Activated naive CD8-positive, alpha-beta T cell treated with anti-CD3 and anti-CD28 coated beads, Interleukin-2, amount 10 ng/mL, durations not matched to agents 7 days and 5 days (primary cell): Measurements from ENCODE around the gene GABBR2. TPM values are rescaled to one million over a fixed set of nuclear protein-coding genes. Genes with fewer than 3 reads are reported as not detected.

Source experiments
- ATAC-seq: fragments of 150-1000 bp; cut with Tn5 transposase; one replicate; pipeline ENCODE4 v1.10.0; 2021; ENCODE audit warnings: low read depth, moderate library complexity
- POLR2A ChIA-PET: fragments of 350-600 bp; sonication (Branson Sonifier 250); formaldehyde crosslinking; loops from one replicate; lab custom pipeline; 2021; ENCODE audit warnings: antibody characterized with exemption; lab: Charles Lee
- DNase-seq: peaks from one replicate; pipeline ENCODE4 v3.0.0; 2021
- H3K27ac Mint-ChIP-seq: one replicate; pipeline ENCODE4 v1.8.0; 2022; ENCODE audit warnings: mild to moderate bottlenecking, mixed read lengths
- H3K27me3 Mint-ChIP-seq: one replicate; pipeline ENCODE4 v1.8.0; 2022; ENCODE audit warnings: mild to moderate bottlenecking, moderate library complexity, mixed read lengths
- H3K36me3 Mint-ChIP-seq: one replicate; pipeline ENCODE4 v1.8.0; 2021; ENCODE audit warnings: mild to moderate bottlenecking, mixed read lengths
- H3K4me1 Mint-ChIP-seq: one replicate; pipeline ENCODE4 v1.8.0; 2021; ENCODE audit warnings: mixed read lengths
- H3K4me3 Mint-ChIP-seq: one replicate; pipeline ENCODE4 v1.8.0; 2022; ENCODE audit warnings: mild to moderate bottlenecking, moderate library complexity, mixed read lengths
- H3K9me3 Mint-ChIP-seq: one replicate; pipeline ENCODE4 v1.8.0; 2021; ENCODE audit warnings: mixed read lengths
- total RNA-seq, 2 experiments: library from RNA; stranded (reverse); gene quantifications; one replicate each; pipeline ENCODE4 v1.2.3, GENCODE V29; 2021

Gene GABBR2
- total RNA-seq, result not detected

GRCh38 chr9:98708933-98709911 lies at the start of gene GABBR2:
GABBR2 (minus strand) TSS chr9:98708935; CDS start chr9:98708737, 198 bp downstream.
- no peaks in the 10 kb centered on the region for H3K36me3 Mint-ChIP-seq
- ATAC-seq (no peak), DNase-seq (no peak)
- H3K9me3 Mint-ChIP-seq, result no peaks in the 10 kb centered on the region
- H3K4me1 Mint-ChIP-seq, result no peaks in the 10 kb centered on the region
- POLR2A ChIA-PET, result no interaction called here
- H3K27me3 Mint-ChIP-seq, result peaks cover 73% of the 10 kb centered on the region
- H3K4me3 Mint-ChIP-seq, result no peak within 1 kb of the TSS
- H3K27ac Mint-ChIP-seq, result no peak within 1 kb of the TSS

DNA sequence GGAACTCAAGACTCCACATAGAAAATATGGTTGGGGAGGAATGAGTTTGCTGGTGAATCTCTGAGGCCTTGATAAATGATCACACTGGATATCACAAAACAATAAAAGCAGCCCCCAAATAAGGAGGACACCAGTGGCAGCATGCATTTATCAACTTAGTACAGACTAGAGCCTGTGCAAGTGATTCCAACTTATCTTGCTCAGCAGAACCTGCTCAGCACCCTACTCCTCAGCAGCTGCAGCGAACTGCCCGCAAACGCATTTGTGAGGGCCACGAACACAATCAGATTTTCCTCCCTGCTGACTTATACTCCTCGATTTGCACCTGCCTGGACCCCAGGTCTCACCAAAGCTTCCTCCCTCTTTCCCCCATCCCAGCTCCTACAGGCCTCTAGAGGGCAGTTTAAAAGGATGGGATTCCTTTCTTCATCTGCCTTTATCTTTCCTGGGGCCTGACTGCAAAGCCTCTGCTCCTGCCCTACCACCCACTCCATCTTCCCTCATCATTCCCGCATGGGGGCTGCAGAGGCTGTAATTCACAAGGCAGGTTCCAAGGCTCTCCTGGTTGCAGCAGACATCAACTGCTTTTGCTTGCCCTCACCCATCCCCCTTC lies 46.4 kb upstream of the GABBR2 start:
- H3K36me3 Mint-ChIP-seq, result peaks cover 11% of the 10 kb centered on the region
- H3K4me3 Mint-ChIP-seq, result no peak overlapping the region
- POLR2A ChIA-PET, result no interaction called here
- H3K27me3 Mint-ChIP-seq, result no peaks in the 10 kb centered on the region
- DNase-seq (no peak), ATAC-seq (no peak)
- H3K4me1 Mint-ChIP-seq, result no peaks in the 10 kb centered on the region
- peaks cover 4% of the 10 kb centered on the region for H3K9me3 Mint-ChIP-seq
- no peak overlapping the region for H3K27ac Mint-ChIP-seq

GRCh38 chr9:98751210-98751609 lies 42.5 kb upstream of the GABBR2 start:
- POLR2A ChIA-PET, result no interaction called here
- H3K27me3 Mint-ChIP-seq, result no peaks in the 10 kb centered on the region
- no peak overlapping the region for H3K27ac Mint-ChIP-seq
- H3K9me3 Mint-ChIP-seq, result no peaks in the 10 kb centered on the region
- DNase-seq (no peak), ATAC-seq (no peak)
- H3K4me1 Mint-ChIP-seq, result no peaks in the 10 kb centered on the region
- H3K4me3 Mint-ChIP-seq, result no peak overlapping the region
- peaks cover 7% of the 10 kb centered on the region for H3K36me3 Mint-ChIP-seq

GRCh38 chr9:98750364-98751060 lies 41.8 kb upstream of the GABBR2 start:
- no peak for ATAC-seq
- Mint-ChIP-seq H3K9me3 (no peaks in the 10 kb centered on the region), H3K36me3 (peaks cover 7% of the 10 kb centered on the region), H3K27me3 (no peaks in the 10 kb centered on the region), H3K4me1 (no peaks in the 10 kb centered on the region), H3K4me3 (no peak overlapping the region), H3K27ac (no peak overlapping the region)
- POLR2A ChIA-PET, result no interaction called here
- no peak for DNase-seq

- Mint-ChIP-seq H3K4me1 (no peaks in the 10 kb centered on the region), H3K36me3 (peaks cover 4% of the 10 kb centered on the region), H3K27ac (no peak overlapping the region), H3K9me3 (no peaks in the 10 kb centered on the region), H3K4me3 (no peak overlapping the region), H3K27me3 (no peaks in the 10 kb centered on the region)
- ATAC-seq (no peak), DNase-seq (no peak)
- POLR2A ChIA-PET, result no interaction called here
These were observed 38.7 kb upstream of the GABBR2 start for GRCh38 chr9:98747476-98747875.

GRCh38 chr9:98745470-98745869 lies 36.7 kb upstream of the GABBR2 start:
- no peak overlapping the region for H3K27ac Mint-ChIP-seq
- H3K36me3 Mint-ChIP-seq, result peaks cover 4% of the 10 kb centered on the region
- no peaks in the 10 kb centered on the region for H3K4me1 Mint-ChIP-seq
- no peaks in the 10 kb centered on the region for H3K27me3 Mint-ChIP-seq
- ATAC-seq, result no peak
- POLR2A ChIA-PET, result no interaction called here
- H3K4me3 Mint-ChIP-seq, result no peak overlapping the region
- no peak for DNase-seq
- H3K9me3 Mint-ChIP-seq, result no peaks in the 10 kb centered on the region

GRCh38 chr9:98743818-98744611 lies 35.3 kb upstream of the GABBR2 start:
- H3K36me3 Mint-ChIP-seq, result peaks cover under 1% of the 10 kb centered on the region
- ATAC-seq, result no peak

GRCh38 chr9:98743329-98743728 lies 34.6 kb upstream of the GABBR2 start:
- H3K36me3 Mint-ChIP-seq, result peaks cover 5% of the 10 kb centered on the region

More at GRCh38 chr9:98743818-98744611, 35.3 kb upstream of the GABBR2 start:
- Mint-ChIP-seq H3K27me3 (no peaks in the 10 kb centered on the region), H3K27ac (no peak overlapping the region), H3K4me1 (no peaks in the 10 kb centered on the region), H3K4me3 (no peak overlapping the region), H3K9me3 (no peaks in the 10 kb centered on the region)
- DNase-seq, result no peak
- POLR2A ChIA-PET, result no interaction called here

DNA sequence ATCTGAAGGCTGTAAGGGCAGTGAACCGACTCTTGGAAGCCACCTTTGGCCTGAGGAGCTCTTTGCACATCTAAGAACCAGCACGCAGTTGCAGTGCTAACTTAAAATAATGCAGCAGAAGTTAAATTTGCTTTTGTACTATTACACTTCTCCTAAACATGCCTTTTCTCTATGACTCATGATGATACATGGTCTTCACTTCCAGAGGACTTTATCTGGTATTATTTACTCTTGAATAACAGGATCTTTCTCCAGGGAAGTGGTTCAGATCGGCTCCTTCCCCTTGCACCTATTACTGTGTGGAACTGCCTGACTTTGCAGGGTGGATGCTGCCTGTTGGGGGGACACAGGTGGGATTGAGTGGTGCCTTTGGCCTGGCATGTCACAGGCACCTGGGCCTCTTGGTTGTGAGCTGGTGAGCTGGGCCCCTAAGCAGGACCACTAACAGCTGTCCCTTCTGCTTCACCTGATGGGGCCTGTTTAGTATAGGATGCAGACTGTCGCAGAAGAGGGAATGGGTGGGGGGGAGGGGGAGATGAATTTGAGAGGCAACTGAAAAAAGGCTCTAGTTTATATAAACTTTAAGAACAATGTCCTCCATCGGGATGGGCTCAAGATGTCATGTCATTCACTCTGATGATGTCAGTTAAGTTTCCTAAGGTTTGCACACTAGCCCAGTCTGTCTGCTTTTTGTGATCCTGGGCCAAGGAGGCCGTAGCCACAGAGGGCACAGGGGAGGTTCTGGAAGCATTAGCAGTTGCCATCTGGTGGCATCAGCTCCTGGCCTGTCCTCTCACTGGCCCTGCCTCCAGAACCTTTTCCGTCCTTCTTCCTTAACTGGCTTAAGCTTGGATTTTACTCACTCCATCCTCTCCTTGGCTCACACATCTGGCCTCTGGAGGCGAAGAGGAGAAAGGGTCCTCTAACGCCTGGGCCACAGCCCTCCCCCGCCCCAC lies 33.9 kb upstream of the GABBR2 start:
- ATAC-seq, result no peak
- no peak for DNase-seq
- H3K27ac Mint-ChIP-seq, result no peak overlapping the region
- no peak overlapping the region for H3K4me3 Mint-ChIP-seq
- peaks cover 7% of the 10 kb centered on the region for H3K36me3 Mint-ChIP-seq
- no peaks in the 10 kb centered on the region for H3K27me3 Mint-ChIP-seq
- POLR2A ChIA-PET, result no interaction called here
- no peaks in the 10 kb centered on the region for H3K4me1 Mint-ChIP-seq
- peaks cover 5% of the 10 kb centered on the region for H3K9me3 Mint-ChIP-seq

More at GRCh38 chr9:98743329-98743728, 34.6 kb upstream of the GABBR2 start:
- ATAC-seq, result no peak
- Mint-ChIP-seq H3K9me3 (peaks cover 4% of the 10 kb centered on the region), H3K4me3 (no peak overlapping the region), H3K27ac (no peak overlapping the region), H3K27me3 (no peaks in the 10 kb centered on the region), H3K4me1 (no peaks in the 10 kb centered on the region)
- no peak for DNase-seq
- POLR2A ChIA-PET, result no interaction called here

DNA sequence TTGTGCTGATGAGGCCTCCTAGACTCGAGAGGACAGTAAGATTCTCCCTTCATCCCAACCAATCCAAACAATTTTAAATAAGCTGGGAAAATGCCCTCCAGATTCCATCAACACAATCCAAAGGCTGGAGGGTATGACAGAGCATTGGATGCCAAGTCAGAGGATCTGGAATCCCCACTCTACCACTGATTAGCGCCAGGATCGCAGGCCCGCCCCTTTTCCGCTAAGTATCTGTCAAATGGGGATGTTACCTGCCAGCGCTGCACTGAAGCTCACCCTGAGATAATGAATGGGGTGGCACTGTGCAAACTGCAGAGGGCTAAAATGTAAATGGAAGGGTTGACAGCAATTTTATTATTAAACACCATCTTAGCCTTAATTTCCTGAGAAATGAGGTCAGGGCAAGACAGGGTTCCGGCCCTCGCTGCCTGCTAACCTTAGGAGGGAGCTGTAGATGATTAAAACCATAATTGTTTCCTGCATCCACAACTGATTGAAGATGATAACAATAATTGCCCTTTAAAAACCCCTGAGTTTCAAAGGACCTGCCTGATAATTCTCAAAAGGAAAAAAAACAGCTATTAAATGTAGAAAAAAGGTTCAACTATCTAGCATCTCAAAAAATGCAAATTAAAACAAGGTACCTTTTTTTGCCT lies 31.6 kb upstream of the GABBR2 start:
- Mint-ChIP-seq H3K36me3 (peaks cover 9% of the 10 kb centered on the region), H3K4me3 (no peak overlapping the region), H3K27ac (no peak overlapping the region), H3K27me3 (no peaks in the 10 kb centered on the region), H3K9me3 (peaks cover 5% of the 10 kb centered on the region), H3K4me1 (no peaks in the 10 kb centered on the region)
- DNase-seq (no peak), ATAC-seq (no peak)
- POLR2A ChIA-PET, result no interaction called here

GRCh38 chr9:98738741-98739140 lies 30.0 kb upstream of the GABBR2 start:
- no peak for ATAC-seq
- Mint-ChIP-seq H3K9me3 (peaks cover 5% of the 10 kb centered on the region), H3K36me3 (peaks cover 9% of the 10 kb centered on the region), H3K27me3 (no peaks in the 10 kb centered on the region), H3K27ac (no peak overlapping the region), H3K4me1 (no peaks in the 10 kb centered on the region), H3K4me3 (no peak overlapping the region)
- POLR2A ChIA-PET, result no interaction called here
- no peak for DNase-seq

DNA sequence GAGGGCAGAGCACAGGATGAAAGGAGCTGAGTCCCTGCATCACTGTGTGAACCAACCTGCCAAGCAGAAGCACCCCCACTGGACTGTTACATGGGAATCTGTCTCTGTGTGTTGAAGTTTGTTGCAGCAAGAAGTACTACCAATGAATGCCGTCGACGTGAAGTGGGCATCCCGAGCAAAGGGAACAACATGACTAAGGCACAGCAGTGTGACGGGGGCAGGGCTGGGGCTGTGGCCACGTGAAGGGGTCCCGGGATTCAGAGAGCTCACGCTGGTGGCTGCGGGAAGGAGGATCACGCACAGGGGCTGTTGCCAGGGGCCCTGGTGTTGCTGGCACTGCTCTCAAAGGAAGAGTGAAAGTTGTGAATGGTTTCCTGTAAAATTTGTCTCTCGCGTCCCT lies 27.5 kb upstream of the GABBR2 start:
- no peak for ATAC-seq
- Mint-ChIP-seq H3K9me3 (peaks cover 5% of the 10 kb centered on the region), H3K4me3 (no peak overlapping the region), H3K36me3 (peaks cover 9% of the 10 kb centered on the region), H3K27me3 (no peaks in the 10 kb centered on the region), H3K4me1 (no peaks in the 10 kb centered on the region), H3K27ac (no peak overlapping the region)
- no peak for DNase-seq
- POLR2A ChIA-PET, result no interaction called here
